ENCODE data around the gene RAB36. TPM values are rescaled to one million over a fixed set of nuclear protein-coding genes. Genes with fewer than 3 reads are reported as not detected.

Gene RAB36
- total RNA-seq, 4 donors from 2014 or later: 5.0 to 10.8 (median 8.2) TPM

- intact Hi-C loops (cut with DNase I): no loop called here
- TF ChIP-seq POLR2AphosphoS5 (IDR thresholded peaks at IDR 0.05) (no peak), EP300 (IDR thresholded peaks at IDR 0.05) (no peak), POLR2A (IDR thresholded peaks at IDR 0.05; ENCODE audit: low read depth) (no peak), CTCF (IDR thresholded peaks at IDR 0.05) (no peak)
- WGBS: 84% methylated on average over 6 of the region's 6 CpGs
These were observed 21.0 kb downstream of the RAB36 start for GRCh38 chr22:23166042-23166831.

GRCh38 chr22:23166841-23167616, 21.8 kb downstream of the RAB36 start:
- Histone ChIP-seq H3K36me3 (peaks cover 0 to 5% (median 0%) of the 10 kb centered on the region in 4 donors), H3K4me3 (no peak overlapping the region), H3K9me3 (no peaks in the 10 kb centered on the region), H3K4me1 (peaks cover 0 to 13% (median 11%) of the 10 kb centered on the region in 4 donors), H3K27me3 (no peaks in the 10 kb centered on the region), H3K27ac (replicated peaks in 1 of 4) (no peak overlapping the region)
- 73% methylated on average over 8 of the region's 10 CpGs for WGBS
- TF ChIP-seq POLR2AphosphoS5 (IDR thresholded peaks at IDR 0.05) (no peak), POLR2A (IDR thresholded peaks at IDR 0.05; ENCODE audit: low read depth) (no peak), CTCF (IDR thresholded peaks at IDR 0.05) (no peak), EP300 (IDR thresholded peaks at IDR 0.05) (no peak)
- intact Hi-C loops (cut with DNase I): no loop called here
- no peak for DNase-seq (ENCODE audit: extremely low spot score)

More at GRCh38 chr22:23166042-23166831, 21.0 kb downstream of the RAB36 start:
- Histone ChIP-seq H3K36me3 (peaks cover 0 to 13% (median 2%) of the 10 kb centered on the region in 4 donors), H3K4me3 (no peak overlapping the region), H3K4me1 (peaks cover 0 to 13% (median 11%) of the 10 kb centered on the region in 4 donors), H3K27me3 (no peaks in the 10 kb centered on the region), H3K27ac (replicated peaks in 1 of 4) (no peak overlapping the region), H3K9me3 (no peaks in the 10 kb centered on the region)
- DNase-seq (ENCODE audit: extremely low spot score): no peak

- no peak overlapping the region for H3K4me3 ChIP-seq
- intact Hi-C loops (cut with DNase I): no loop called here
- WGBS: 93% methylated on average over 9 of the region's 9 CpGs
- no peaks in the 10 kb centered on the region for H3K36me3 ChIP-seq
- H3K27ac ChIP-seq (replicated peaks in 1 of 4): no peak overlapping the region
- DNase-seq (ENCODE audit: extremely low spot score): no peak
- H3K27me3 ChIP-seq: no peaks in the 10 kb centered on the region
- TF ChIP-seq POLR2AphosphoS5 (IDR thresholded peaks at IDR 0.05) (no peak), EP300 (IDR thresholded peaks at IDR 0.05) (no peak), POLR2A (IDR thresholded peaks at IDR 0.05; ENCODE audit: low read depth) (no peak), CTCF (IDR thresholded peaks at IDR 0.05) (no peak)
- H3K4me1 ChIP-seq: peaks cover 0 to 10% (median 7%) of the 10 kb centered on the region in 4 donors
- no peaks in the 10 kb centered on the region for H3K9me3 ChIP-seq
These were observed 23.2 kb downstream of the RAB36 start for GRCh38 chr22:23168391-23169042.

- no peak overlapping the region for H3K27ac ChIP-seq (replicated peaks in 1 of 4)
- H3K9me3 ChIP-seq: no peaks in the 10 kb centered on the region
- intact Hi-C loops (cut with DNase I): no loop called here
- no peaks in the 10 kb centered on the region for H3K36me3 ChIP-seq
- peaks cover 0 to 7% (median 3%) of the 10 kb centered on the region in 4 donors for H3K4me1 ChIP-seq
- H3K4me3 ChIP-seq: no peak overlapping the region
- no peak for DNase-seq (ENCODE audit: extremely low spot score)
- TF ChIP-seq POLR2A (IDR thresholded peaks at IDR 0.05; ENCODE audit: low read depth) (no peak), POLR2AphosphoS5 (IDR thresholded peaks at IDR 0.05) (no peak), CTCF (IDR thresholded peaks at IDR 0.05) (no peak), EP300 (IDR thresholded peaks at IDR 0.05) (no peak)
- 95% methylated on average over 3 of the region's 4 CpGs for WGBS
- H3K27me3 ChIP-seq: no peaks in the 10 kb centered on the region
These were observed 23.7 kb downstream of the RAB36 start for GRCh38 chr22:23169043-23169406.

All from esophagus muscularis mucosa (tissue), 4 donors.